HG03565 (cell line): ENCODE data around the gene TULP4.

Experiments
- ATAC-seq: cut with Tn5 transposase; IDR thresholded peaks from one replicate; pipeline ENCODE4 v1.9.1; 2021; ENCODE audit warnings: mild to moderate bottlenecking, moderate library complexity; ENCODE audit not compliant: unreplicated experiment

Gene TULP4

DNA sequence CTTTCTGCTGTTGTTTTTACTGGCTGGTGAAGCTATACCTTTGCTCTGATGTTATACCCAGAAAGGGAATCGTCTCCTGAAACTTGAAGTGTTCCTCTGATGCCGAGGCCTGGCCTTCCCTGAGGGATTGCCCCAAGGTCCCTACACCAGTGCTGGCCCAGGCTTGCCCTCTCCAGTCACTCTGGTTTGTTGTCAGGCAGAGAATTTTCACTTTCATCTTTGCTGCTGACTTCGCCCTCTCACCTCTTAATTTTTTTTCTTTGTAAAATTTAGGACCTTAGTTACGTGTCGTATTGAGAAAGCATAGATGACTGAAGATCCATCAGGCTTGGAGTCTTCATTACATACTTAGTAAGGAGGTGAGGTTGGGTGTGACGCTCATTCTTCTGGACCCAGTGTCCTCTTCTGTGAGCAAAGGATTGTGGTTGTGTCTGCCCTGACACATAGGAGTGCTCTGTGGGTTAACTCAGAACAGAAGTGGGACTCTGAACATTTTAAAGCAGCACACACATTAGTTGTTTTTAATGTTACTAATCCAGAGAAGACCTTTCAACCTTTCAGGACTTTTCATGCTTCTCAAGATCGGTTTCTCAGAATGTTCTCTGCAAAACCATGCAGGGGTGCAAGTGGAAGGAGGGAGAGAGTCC, 45.4 kb downstream of the TULP4 start:
- ATAC-seq, result peak; percentile 47

DNA sequence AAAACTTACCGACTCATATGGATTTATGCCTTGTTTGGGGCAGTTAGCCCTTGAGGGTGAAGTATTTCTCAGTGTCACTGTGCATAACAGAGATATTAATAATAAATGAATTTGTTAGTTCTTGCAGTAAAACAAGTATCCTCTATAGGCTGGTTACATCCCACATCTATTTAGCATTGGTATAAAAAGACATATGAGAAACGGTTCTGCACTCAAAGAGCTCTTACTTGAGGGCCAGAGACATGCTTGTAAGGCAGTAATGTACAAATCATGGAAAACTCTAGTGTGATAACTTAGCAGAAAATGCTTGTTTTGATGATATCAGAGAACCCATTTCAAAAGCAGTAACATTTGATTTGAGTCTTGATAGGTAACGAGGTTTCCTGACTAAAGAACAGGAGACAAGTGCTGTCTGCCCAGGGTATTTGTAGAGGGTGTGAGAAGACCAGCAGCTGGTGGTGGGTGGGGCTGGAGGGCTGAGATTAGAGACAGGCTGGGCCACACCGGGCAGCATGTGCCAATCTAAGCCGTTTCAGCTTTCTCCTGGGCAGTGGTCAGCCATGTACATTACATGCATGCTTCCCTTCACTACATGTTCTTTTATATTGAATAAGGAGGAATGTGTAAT, 46.3 kb downstream of the TULP4 start:
- no peak for ATAC-seq

DNA sequence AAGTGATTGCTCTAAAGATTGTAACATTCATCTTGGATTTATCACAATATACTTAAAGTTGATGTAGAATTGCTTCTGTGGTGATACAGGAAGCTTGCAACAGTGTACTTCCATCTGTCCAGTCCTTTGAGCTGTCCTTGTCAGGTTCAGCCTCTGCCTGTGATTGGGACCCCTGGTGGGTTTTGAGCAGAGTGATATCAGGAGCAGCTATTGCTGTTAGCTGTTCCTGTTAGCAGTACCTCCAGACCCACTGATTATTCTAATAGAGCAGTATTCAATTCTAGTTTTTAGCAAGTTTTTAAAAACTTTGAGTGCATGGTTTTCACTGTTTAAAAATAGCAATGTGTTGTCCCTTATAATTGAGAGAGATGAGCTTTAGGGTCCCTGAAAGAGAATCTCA, 48.8 kb downstream of the TULP4 start:
- ATAC-seq, result no peak

DNA sequence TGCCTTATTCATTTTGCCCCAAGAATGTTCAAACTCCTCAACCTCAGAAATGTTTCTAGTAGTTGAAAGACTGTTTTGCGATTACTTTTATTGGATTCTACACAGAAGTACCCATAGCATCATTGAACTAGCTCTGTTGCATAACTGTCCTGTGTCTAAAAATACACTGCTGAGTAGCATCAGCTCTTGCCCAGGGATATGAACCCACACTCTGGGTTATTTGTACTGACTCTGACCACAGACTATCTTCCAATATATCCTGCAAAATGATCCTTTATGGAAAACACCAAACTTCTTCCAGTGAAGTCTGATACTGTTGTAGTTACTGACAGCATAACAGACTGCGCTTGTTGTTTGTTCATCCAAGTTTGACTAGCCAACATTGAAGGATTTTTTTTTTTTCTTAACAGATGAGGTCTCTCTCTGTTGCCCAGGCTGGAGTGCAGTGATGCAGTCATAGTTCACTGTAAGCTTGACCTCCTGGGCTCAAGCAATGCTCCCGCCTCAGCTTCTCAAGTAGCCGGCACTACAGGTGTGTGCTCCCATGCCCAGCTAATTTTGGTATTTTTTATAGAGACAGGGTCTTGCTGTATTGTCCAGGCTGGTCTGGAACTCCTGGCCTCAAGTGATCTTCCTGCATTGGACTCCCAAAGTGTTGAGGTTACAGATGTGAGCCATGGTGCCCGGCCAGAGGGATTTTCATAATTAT, 49.9 kb downstream of the TULP4 start:
- no peak for ATAC-seq

GRCh38 chr6:158366363-158366762, 54.1 kb downstream of the TULP4 start:
- ATAC-seq, result no peak

GRCh38 chr6:158367816-158368215, 55.6 kb downstream of the TULP4 start:
- ATAC-seq, result no peak

DNA sequence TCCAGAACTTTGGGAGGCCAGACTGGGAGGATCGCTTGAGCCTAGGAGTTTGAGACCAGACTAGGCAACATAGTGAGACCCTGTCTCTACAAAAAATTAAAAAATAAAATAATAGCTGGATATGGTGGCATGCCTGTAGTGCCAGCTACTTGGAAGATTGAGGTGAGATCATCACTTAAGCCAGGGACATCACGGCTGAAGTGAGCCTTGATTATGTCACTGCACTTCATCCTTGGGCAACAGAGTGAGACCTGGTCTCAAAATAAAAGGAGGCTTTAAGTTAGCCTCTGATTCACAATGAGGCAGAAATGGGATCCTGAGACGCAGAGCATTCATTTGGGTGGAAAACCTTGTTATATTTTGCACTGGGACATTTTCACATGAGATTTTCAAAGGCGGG, 57.0 kb downstream of the TULP4 start:
- no peak for ATAC-seq

- ATAC-seq, result no peak
Measured at GRCh38 chr6:158370805-158371204, 58.5 kb downstream of the TULP4 start.

DNA sequence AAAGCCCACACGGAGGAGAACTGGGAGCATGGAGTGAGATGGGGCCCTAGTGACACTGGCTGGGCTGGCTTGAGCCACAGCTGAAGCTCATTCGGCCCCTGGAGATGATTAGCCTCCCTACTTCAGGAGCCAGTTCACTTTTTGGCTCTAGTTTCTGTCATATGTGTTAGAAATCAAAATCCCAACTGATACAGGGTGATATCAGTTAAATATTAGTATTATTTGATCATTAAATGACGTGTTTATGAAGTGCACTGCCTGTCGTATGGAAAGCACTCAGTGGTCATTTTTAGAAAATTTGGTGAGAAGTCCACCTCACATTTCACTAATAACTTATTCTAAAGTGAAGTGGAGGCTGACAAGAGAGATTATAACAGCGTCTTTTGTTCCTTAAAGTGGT, 59.0 kb downstream of the TULP4 start:
- no peak for ATAC-seq

- ATAC-seq, result no peak
Measured at GRCh38 chr6:158372574-158372973, 60.3 kb downstream of the TULP4 start.

DNA sequence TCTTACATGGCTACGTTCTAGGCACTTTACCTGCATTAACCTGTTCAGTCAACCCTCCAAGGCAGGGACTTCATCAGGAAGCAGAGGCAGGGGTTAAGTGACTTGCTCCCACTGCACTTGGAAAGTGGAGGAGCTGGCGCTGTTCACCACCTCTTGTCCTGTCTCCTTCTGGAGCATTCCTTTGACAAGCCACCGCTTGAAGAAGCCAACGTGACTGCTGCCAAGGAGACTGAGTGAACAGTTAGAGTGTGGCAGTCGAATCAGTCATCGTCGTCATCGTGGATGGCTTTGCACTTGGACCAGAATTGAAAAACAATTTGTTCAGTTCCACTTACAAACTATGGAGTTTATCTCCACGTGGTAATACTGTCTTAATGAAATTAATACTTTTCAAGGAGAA, 60.9 kb downstream of the TULP4 start:
- no peak for ATAC-seq

DNA sequence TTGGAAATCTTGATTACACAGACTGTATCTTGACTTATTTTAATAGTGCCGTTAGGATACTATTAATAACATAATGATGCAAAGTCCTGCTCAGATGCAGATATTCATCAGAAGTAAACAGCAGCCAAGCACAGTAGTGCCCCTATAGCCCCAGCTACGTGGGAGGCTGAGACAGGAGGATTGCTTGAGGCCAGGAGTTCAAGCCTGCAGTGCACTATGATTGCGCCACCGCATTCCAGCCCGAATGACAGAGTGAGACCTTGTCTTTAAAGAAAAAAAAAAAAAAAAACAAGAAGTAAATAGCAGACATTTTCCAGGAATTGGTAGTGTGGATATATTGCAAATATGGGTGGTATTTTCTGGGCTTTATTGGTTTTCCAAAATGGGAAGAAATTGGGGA, 61.8 kb downstream of the TULP4 start:
- ATAC-seq, result no peak

DNA sequence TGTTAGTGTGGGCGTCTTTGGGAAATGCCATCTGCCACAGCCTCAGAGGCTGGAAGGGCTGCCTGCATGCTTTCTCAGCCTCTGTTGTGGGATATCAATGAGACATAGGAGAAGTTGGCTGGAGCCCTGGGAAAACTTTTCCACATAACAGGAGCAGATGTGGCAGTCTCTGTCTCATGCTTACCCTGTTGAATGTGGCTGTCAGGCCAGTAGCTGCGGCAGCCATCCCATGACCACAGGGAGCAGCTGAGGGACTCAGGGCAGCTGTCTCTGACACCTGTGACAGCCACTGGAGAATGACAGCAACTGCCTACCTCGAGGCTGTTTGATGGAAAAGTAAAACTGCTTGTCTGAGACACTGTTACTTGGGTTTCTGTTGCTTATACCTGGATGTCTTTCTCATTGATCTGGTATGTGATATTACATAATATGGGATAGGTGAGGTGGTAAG, 64.4 kb downstream of the TULP4 start:
- ATAC-seq, result no peak

GRCh38 chr6:158377860-158378259, 65.6 kb downstream of the TULP4 start:
- no peak for ATAC-seq

GRCh38 chr6:158379336-158379735, 67.1 kb downstream of the TULP4 start:
- no peak for ATAC-seq

DNA sequence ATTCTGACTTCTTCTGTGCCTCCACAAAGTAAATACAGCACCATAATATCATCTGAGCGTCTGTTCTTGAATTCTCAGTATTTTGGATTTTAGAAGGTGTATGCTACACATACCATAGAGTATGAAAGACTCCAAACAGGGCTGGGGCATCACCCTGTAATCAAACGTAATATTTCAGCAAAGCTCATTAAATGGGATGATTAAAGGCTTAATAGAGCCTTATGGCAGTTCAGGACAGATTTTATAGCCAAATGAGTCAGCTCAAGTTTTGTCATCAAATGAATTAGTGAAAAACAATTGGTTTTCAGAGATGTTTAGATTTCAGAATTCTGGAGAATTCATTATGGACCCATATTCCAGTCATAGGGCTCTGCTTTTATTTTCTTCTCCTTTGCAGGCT, 68.9 kb downstream of the TULP4 start:
- no peak for ATAC-seq

DNA sequence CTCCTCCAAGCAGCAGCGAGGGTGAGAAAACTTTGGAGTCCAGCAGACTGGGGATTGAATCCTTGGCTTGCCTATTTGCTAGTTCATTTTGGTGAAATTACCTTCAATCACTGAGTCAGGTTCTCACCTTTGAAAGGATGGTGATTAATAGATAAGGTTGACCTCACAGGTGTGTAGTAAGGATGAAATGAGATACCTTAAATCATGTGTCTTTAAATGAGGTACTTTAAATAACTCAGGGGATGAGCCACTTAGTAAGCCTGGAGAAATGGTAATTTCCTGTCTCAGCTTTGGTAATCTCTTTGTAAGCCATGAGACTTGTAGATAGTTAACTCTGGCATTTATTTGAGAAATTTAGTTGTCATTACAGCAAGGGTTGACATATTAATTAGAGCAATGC, 70.2 kb downstream of the TULP4 start:
- no peak for ATAC-seq

GRCh38 chr6:158383057-158383456, 70.8 kb downstream of the TULP4 start:
- ATAC-seq, result no peak

- no peak for ATAC-seq
Measured at GRCh38 chr6:158383542-158383941, 71.3 kb downstream of the TULP4 start.

DNA sequence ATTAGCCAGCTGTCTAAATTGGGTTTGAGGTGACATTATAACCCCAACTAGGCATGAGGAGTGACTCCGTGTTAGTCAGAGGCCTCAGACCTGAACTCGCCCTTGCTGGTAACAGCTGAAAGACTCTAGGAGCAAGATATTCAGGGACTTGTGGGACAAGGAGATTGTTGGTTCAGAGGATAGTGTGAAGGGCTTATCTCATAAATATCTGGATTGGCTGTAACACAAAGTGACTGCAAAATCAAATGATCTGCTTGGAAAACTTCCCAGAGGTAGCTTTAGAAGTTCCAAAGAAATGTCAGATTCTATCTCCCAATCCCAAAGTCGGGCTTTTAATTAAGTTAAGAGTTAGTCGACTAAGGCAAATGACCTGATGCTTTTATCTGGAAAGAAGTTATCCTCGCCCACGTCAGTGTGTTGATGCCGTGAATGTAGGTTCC, 72.4 kb downstream of the TULP4 start:
- no peak for ATAC-seq

DNA sequence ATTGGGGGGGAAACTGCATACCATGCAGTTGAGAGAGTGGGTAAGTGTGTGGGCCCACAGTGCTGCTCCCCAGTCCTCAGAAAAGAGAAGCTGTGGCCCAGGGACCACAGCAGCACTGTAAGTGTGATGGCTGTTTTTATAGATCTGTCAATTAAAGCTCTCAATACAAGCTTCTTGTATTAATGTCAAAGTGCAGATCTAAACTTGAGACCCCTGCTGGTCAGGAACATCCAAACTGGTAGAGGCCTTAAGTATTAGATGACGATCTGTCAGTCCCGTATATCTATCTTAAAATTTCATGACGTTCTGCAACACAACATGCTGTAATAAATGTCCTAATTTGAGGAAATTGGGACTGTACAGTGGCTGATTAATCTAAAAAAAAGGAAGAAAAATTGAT, 74.8 kb downstream of the TULP4 start:
- no peak for ATAC-seq

- ATAC-seq, result no peak
Measured at GRCh38 chr6:158387578-158387977, 75.3 kb downstream of the TULP4 start.
